ENCODE results near the gene RNF17. TPM values are rescaled to one million over a fixed set of nuclear protein-coding genes. Genes with fewer than 3 reads are reported as not detected.
A peak's percentile ranks its signal among the peaks of the same experiment; 100 is the strongest.

Gene RNF17
- total and polyA plus RNA-seq, 8 donors: 0.10 to 0.16 TPM; not detected in 6

DNA sequence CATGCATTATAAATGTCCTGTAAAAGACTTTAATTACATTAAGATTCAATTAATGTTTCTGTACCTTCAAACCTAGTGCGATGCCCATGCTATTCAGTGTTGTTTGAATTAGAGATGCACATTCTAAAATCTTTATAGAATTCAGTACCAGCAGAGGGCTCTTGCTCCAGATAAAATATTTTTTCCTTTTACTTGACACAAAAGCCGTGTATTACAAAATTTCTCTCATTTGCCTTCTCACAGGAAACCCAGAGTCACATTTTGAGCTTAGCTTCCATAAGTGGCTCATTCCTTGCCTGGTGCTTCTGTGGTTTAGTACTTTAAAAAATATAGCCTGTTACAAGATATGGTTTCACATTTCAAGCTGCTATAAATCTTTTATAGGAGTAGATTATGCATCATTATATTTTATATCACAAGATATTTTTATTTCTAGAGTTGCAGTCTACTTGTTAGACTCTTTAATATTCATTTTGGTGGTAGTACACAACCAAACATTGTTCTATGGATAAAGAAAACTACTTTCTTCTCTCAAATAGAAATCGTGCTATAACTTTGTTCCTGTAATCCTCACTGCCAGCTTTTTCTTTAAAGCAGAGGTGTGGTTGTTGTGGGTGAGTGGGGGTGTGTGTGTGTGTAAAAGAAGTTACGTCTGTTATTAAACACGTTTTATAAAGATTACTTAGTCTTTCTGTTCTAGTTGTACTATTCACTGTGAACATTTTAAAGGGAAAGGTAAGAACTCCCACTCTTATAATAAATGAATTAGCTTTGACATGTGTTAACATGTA is 101.4 kb downstream of the RNF17 start:
- intact Hi-C loops (cut with DNase I): no loop called here
- H3K4me3 ChIP-seq: no peak overlapping the region
- H3K27ac ChIP-seq: no peak overlapping the region

DNA sequence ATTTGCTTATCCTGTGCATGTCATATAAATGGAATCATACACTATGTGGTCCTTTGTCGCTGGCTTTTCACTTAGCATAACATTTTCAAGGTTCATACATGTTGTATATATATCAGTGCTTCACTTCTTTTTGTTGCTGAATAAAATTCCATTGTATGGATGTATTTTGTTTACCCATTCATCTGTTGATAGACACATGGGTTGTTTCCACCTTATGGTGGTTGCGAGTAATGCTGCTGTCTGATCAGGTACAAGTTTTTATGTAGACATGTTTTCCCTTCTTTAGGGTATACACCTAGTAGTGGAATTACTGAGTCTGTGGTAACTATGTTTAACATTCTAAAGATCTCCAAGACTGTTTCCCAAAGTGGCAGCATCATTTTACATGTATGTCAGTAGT is 102.5 kb downstream of the RNF17 start:
- Histone ChIP-seq H3K36me3 (no peaks in the 10 kb centered on the region), H3K27me3 (no peaks in the 10 kb centered on the region), H3K9me3 (no peaks in the 10 kb centered on the region), H3K27ac (no peak overlapping the region), H3K4me1 (no peaks in the 10 kb centered on the region), H3K4me3 (no peak overlapping the region)
- TF ChIP-seq, protein P1, sequence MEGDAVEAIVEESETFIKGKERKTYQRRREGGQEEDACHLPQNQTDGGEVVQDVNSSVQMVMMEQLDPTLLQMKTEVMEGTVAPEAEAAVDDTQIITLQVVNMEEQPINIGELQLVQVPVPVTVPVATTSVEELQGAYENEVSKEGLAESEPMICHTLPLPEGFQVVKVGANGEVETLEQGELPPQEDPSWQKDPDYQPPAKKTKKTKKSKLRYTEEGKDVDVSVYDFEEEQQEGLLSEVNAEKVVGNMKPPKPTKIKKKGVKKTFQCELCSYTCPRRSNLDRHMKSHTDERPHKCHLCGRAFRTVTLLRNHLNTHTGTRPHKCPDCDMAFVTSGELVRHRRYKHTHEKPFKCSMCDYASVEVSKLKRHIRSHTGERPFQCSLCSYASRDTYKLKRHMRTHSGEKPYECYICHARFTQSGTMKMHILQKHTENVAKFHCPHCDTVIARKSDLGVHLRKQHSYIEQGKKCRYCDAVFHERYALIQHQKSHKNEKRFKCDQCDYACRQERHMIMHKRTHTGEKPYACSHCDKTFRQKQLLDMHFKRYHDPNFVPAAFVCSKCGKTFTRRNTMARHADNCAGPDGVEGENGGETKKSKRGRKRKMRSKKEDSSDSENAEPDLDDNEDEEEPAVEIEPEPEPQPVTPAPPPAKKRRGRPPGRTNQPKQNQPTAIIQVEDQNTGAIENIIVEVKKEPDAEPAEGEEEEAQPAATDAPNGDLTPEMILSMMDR (IDR thresholded peaks at IDR 0.05): no peak
- intact Hi-C loops (cut with DNase I): no loop called here
- DNase-seq: no peak
- no peak for ATAC-seq

More for the DNA sequence above, 101.4 kb downstream of the RNF17 start:
- TF ChIP-seq, protein P1 (IDR thresholded peaks at IDR 0.05): peak in 1 of 2 donors; percentile 25
- DNase-seq (no peak), ATAC-seq (no peak)
- Histone ChIP-seq H3K36me3 (no peaks in the 10 kb centered on the region), H3K9me3 (no peaks in the 10 kb centered on the region), H3K27me3 (no peaks in the 10 kb centered on the region), H3K4me1 (no peaks in the 10 kb centered on the region)

GRCh38 chr13:24868874-24869273 is 104.9 kb downstream of the RNF17 start:
- no peaks in the 10 kb centered on the region for H3K27me3 ChIP-seq
- H3K27ac ChIP-seq: peak overlapping the region; percentile 24 to 53
- TF ChIP-seq, protein P1 (IDR thresholded peaks at IDR 0.05): no peak
- intact Hi-C loops (cut with DNase I): no loop called here
- ATAC-seq (peak; percentile 59), DNase-seq (no peak)
- no peaks in the 10 kb centered on the region for H3K9me3 ChIP-seq
- H3K4me3 ChIP-seq: no peak overlapping the region
- no peaks in the 10 kb centered on the region for H3K4me1 ChIP-seq
- no peaks in the 10 kb centered on the region for H3K36me3 ChIP-seq

- DNase-seq (no peak), ATAC-seq (no peak)
- Histone ChIP-seq H3K27ac (no peak overlapping the region), H3K4me1 (no peaks in the 10 kb centered on the region), H3K27me3 (no peaks in the 10 kb centered on the region), H3K36me3 (no peaks in the 10 kb centered on the region), H3K9me3 (no peaks in the 10 kb centered on the region), H3K4me3 (no peak overlapping the region)
- TF ChIP-seq, protein P1 (IDR thresholded peaks at IDR 0.05): no peak
- intact Hi-C loops (cut with DNase I): no loop called here
These were observed 106.4 kb downstream of the RNF17 start for GRCh38 chr13:24870380-24870760.

DNA sequence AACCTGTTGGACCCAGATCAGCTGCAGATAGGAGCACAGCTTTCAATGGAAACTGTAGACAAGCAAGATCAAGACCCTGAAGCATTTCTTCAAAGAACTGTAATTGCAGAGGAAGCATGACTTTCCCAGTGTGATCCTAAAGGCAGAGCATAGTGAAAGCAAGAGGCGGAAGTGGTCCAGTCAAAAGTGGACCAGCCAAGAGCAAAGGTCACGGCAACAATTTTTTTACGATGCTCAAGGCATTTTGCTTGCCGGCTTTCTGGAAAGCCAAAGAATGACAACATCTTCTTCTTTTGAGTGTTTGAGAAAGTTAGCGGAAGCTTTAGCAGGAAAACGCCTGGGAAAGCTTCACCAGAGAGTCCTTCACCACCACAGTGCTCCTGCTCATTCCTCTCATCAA is 111.6 kb downstream of the RNF17 start:
- intact Hi-C loops (cut with DNase I): no loop called here

More for the DNA sequence above, 111.6 kb downstream of the RNF17 start:
- no peaks in the 10 kb centered on the region for H3K4me1 ChIP-seq
- H3K27me3 ChIP-seq: no peaks in the 10 kb centered on the region
- ATAC-seq (peak; percentile 15), DNase-seq (no peak)
- no peaks in the 10 kb centered on the region for H3K36me3 ChIP-seq
- H3K27ac ChIP-seq: no peak overlapping the region
- TF ChIP-seq, protein P1 (IDR thresholded peaks at IDR 0.05): no peak
- no peak overlapping the region for H3K4me3 ChIP-seq
- no peaks in the 10 kb centered on the region for H3K9me3 ChIP-seq
